ENCODE measurements around the gene SLC8A1.

- TF ChIP-seq EZH2 (IDR thresholded peaks at IDR 0.05) (no peak), POLR2AphosphoS5 (IDR thresholded peaks at IDR 0.05; ENCODE audit: borderline replicate concordance, low read depth, low read length) (no peak)
These were observed 207.6 kb downstream of the SLC8A1 start for GRCh38 chr2:40244251-40244650.
